ENCODE data around the gene UBE2V1.
"Not testable (repeated sequence)": the region's sequence is repeated elsewhere in the genome, so short reads cannot be mapped to it uniquely, and the experiment has no call there.

UBE2V1 gene

DNA sequence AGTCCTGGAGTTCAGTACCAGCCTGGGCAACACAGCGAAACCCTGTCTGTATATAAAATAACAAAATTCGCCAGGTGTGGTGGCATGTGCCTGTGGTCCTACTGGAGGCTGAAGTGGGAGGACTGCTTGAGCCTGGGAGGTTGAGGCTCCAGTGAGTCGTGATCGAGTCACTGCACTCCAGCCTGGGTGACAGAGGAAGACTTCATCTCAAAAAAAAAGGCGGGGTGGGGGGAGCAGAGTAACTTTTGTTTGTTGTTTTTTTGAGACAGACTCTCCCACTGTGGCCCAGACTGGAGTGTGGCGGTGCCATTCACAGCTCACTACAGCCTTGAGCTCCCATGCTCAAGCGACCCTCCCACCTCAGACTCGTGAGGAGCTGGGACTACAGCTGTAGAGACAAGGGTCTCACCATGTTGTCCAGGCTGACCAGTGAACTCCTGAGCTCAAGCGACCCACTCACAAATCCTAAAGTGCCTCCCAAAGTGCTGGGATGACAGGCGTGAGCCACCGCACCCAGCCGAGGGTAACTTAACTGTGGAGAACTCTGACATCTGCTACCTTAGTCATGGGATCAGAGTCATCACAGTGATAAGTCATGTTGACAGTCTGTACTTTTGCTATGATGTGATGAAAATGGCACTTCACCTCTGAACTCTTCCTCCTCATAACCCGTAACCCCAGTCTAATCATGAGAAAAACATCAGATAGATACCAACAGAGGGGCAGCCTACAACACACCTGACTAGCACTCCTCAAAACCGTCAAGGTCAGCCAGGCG, 24.1 kb upstream of the UBE2V1 start:
- no peak for DNase-seq

DNA sequence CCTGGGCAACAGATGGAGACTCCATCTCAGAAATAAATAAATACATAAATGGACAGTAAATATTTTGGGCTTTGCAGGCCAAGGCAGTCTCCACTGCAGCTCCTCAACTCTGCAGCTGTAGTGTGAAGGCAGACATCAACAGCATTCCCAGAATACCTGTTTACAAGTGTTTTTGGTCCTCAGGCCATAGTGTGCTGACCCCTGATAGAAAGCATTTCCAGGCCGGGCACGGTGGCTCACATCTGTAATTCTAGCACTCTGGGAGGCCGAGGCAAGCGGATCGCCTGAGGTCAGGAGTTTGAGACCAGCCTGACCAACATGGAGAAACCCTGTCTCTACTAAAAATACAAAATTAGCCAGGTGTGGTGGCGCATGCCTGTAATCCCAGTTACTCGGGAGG, 22.2 kb upstream of the UBE2V1 start:
- DNase-seq: not testable (repeated sequence)

GRCh38 chr20:50133474-50134217, 20.7 kb upstream of the UBE2V1 start:
- DNase-seq: no peak

- no peak for DNase-seq
These were observed 20.1 kb upstream of the UBE2V1 start for GRCh38 chr20:50133041-50133440.

DNA sequence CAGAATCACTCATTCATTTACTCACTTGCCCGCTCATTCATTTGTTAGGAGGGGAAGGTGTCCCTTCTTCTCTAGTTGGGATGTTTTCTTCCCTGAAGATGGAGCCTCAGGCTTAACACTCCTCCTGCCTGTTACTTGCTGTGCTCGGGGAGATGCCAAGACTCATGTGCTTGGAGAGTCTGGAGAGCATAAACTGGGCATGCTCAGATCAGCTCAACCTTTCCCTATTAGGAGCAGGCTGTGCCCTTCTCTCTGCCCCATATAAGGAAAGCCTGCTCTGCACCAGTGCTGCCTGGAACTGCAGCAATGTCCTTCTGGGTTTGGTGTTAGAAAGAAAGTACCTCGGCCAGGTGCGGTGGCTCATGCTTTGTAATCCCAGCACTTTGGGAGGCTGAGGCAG, 18.0 kb upstream of the UBE2V1 start:
- no peak for DNase-seq

DNA sequence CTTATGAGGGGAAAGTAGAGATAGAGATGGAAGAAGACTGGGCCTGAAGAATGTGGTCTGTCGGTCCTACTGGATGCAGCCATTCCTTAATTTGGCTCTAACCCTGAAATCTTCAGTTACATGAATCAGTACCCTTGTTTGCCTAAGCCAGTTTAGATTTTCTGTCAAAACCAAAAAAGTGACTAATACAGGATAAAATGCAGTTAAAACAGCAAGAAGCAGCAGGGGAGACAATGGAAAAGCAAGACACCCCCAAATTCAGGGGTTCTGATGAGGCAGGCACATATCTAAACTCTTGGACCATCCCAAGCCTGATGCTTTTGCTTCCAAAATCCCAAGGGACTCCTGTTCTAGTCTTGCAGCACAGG, 17.4 kb upstream of the UBE2V1 start:
- no peak for DNase-seq

GRCh38 chr20:50129662-50130355, 16.9 kb upstream of the UBE2V1 start:
- DNase-seq: no peak

- no peak for DNase-seq
These were observed 15.6 kb upstream of the UBE2V1 start for GRCh38 chr20:50128520-50128905.

DNA sequence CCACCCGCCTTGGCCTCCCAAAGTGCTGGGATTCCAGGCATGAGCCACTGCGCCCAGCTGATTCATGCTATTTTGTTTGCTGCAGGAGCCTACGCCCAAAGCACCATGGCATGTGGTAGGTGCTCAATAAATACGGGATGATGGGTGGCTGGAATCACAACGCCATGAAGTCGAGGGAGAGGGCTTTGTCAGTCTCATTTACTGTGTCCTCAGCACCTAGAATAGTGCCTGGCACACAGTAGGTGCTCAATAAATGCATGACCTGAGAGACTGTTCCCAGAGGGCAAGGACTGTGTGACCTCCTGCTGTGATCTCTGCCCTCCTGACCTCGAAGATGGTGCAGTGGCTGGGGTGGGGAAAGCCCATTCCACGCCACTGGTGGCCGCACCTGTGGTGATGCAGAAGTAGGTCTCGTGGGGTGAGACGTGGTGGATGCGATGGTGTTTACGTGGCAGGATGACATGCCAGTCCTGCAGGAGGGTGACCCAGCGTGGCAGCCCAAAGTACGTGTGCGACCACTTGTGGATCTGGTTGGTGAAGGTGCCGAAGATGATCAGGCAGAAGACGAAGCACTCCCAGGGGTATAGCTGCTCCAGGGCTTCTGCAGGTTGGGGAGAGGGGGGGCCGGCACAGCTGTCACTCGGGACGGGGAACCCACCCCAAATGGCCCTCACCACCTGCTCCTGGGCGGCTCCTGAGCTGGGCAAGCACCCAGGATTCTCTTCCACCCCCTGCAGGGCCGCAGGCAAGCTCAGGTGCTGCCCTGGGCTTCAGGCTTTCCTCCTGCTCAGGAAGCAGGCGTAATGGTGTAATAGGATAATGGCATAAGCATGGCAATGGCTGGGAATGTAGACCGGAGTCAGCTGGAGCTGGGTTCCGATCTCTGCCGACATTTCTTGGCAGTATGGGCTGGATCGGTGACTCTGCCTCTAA, 14.9 kb upstream of the UBE2V1 start:
- peak; percentile 98 for DNase-seq

DNA sequence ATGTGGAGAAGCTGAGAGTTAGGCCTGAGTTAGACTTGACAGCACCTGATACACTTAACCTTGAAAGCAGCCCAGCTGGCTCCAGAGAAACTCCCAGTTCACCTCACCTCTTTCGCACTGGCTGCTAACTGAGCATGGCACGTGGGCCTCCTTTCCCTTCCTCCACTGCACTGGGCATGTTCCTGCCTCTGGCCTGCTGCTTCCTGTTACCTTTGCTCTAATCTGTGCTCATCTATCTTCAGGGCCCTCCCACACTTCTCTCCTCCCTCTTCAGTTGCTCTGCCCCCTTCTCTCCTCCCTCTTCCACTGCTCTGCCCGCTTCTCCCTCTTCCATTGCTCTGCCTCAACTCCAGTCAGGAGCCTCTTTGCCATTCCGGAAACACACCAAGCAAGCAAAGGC, 13.7 kb upstream of the UBE2V1 start:
- peak; percentile 90 for DNase-seq

- no peak for DNase-seq
These were observed 12.3 kb upstream of the UBE2V1 start for GRCh38 chr20:50125279-50125678.

DNA sequence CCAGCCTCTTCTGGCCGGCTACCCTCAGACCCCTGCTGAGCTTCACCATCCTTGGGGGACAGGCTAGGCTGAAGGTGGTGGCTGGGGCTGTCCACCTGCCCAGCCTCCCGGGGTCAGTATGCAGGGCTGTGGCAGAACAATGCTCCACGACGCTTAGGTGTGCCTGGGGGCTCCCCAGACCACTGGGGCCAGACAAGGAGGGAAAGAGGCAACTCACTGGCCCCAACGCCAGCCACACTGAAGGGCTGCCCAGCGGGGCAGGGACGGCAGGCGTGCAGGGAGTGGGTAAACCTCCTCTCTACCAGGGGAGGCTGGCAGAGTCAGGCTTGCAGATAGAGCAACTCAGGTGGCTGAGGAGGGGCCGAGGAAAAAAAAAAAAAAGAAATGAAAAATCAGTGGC, 11.5 kb upstream of the UBE2V1 start:
- DNase-seq: no peak

- DNase-seq: no peak
These were observed 10.5 kb upstream of the UBE2V1 start for GRCh38 chr20:50123418-50123817.

- DNase-seq: no peak
These were observed 9.8 kb upstream of the UBE2V1 start for GRCh38 chr20:50122763-50123162.

- DNase-seq: no peak
These were observed 8.9 kb upstream of the UBE2V1 start for GRCh38 chr20:50121858-50122271.

DNA sequence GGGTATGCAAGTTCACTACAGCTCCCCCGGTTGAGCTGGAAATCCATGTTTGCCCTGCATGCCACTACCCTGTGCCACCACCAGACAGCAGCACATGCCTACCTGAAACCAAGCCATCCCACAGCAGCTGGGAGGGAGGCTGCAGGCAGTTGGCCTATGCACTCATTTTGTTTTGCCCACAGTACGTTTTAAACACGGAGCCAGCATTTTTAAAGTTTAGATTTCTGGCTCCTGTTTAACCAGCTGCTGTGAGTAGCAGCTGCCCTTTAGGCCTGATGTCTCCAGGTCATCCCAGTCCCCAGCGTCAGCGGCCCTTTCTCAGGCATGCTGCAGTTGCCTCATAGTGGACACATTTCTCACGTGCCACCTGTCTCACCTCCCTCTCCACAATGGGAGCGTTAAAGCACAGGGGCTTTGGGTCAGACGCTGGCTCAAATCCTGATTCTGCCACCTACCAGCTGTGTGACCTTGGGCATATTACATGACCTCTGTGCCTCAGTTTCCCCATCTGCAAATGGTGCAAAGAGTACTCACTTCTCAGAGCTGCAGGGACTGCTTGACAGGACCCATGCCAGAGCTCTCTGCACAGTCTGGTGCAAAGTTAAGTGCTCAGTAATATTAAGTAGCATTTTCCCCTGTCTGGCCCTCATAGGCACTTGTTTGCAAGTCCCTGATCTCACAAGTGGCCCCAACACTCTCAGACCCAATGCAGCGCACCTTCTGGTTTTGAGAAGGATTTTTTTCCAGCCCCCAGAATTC, 8.2 kb upstream of the UBE2V1 start:
- peak; percentile 82 for DNase-seq

GRCh38 chr20:50118203-50118602, 5.3 kb upstream of the UBE2V1 start:
- no peak for DNase-seq

DNA sequence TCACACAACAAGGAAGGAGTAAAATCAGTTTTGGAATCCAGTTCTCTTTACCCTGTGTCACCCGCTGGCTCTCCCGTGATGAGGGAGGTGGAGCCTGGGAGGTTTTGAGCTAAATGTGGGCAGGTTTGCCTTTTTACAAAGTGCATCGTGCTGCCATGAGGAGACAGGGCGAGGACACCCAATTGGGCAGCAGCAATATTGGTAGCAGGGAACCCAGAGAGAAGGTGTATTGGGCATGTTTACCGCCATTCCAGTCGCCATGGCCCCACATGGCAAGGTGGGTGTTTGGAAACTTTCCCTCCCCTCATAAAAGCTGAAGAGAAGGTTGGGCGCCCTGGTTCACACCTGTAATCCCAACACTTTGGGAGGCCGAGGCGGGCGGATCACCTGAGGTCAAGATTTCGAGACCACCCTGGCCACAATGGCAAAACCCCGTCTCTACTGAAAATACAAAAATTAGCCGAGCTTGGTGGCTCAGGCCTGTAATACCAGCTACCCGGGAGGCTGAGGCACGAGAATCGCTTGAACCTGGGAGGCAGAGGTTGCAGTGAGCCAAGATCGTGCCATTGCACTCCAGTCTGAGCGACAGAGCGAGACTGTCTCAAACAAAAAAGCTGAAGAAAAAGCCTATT, 3.5 kb upstream of the UBE2V1 start:
- DNase-seq: no peak

DNA sequence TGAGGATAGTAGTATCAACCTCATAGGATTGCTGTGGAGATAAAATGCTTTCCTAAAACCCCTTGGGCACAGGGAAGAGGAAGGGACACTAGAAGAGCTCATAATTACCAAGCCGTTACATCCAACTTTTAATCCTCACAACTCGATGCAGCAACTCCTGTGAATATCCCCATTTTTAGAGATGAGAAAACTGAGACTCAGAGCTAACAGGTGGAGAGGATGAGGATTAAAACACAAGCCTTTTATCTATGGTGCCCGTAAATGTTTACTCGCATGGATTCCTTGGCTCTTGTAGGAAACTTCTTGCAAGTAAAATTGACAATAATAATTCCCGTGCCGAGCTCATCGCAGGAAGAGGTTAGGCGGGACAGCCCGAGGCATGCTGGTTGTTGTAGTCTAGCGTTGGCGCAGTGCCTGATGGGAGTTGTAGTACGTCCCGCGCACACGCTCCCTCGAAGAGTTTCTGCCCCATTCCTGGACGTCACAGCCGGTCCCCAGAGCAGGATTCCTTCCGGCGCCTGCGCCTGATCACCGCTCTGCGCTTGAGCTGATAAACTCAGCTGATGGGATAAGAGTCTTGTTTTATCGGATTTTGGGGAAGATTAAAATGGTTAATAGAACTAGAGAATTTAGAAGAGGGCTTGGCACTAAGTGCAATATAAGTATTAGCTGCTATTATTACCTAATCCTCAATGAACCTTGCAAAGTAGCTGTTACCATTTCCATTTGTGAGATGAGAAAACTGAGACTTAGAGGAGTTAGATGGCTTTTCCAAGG, 2.8 kb upstream of the UBE2V1 start:
- DNase-seq: peak; percentile 99

- no peak for DNase-seq
These were observed 2.1 kb upstream of the UBE2V1 start for GRCh38 chr20:50115041-50115512.
